Parathyroid adenoma (tissue), 2 donors: ENCODE measurements around the gene NFATC3.

Experiments
- H2AFZ ChIP-seq: fragments of 300-600 bp; sonication (generic); one replicate; pipeline ENCODE4 v1.7.0; 2017; ENCODE audit warnings: antibody characterized with exemption, mild to moderate bottlenecking
- H3K27ac ChIP-seq: fragments of 300-600 bp; sonication (generic); one replicate; pipeline ENCODE4 v1.7.0; 2017
- H3K27me3 ChIP-seq: fragments of 300-600 bp; sonication (generic); one replicate; pipeline ENCODE4 v1.7.0; 2017; ENCODE audit warnings: low read length; ENCODE audit not compliant: control insufficient read depth, insufficient read depth
- H3K36me3 ChIP-seq: fragments of 300-600 bp; sonication (generic); one replicate; pipeline ENCODE4 v1.7.0; 2017; ENCODE audit warnings: low read length; ENCODE audit not compliant: control insufficient read depth, insufficient read depth
- H3K4me1 ChIP-seq: fragments of 300-600 bp; sonication (generic); one replicate; pipeline ENCODE4 v1.7.0; 2017; ENCODE audit warnings: control low read depth
- H3K4me2 ChIP-seq: fragments of 300-600 bp; sonication (generic); one replicate; pipeline ENCODE4 v1.7.0; 2017; ENCODE audit warnings: low read length
- H3K4me3 ChIP-seq: fragments of 300-600 bp; sonication (generic); one replicate; pipeline ENCODE4 v1.7.0; 2017; ENCODE audit warnings: low read depth, low read length
- H3K79me2 ChIP-seq: fragments of 300-600 bp; sonication (generic); one replicate; pipeline ENCODE4 v1.7.0; 2017; ENCODE audit warnings: control low read depth
- H3K9ac ChIP-seq: fragments of 300-600 bp; sonication (generic); one replicate; pipeline ENCODE4 v1.7.0; 2017; ENCODE audit warnings: mild to moderate bottlenecking
- H3K9me3 ChIP-seq: fragments of 300-600 bp; sonication (generic); one replicate; pipeline ENCODE4 v1.7.0; 2017; ENCODE audit warnings: low read length; ENCODE audit not compliant: control insufficient read depth
- TF ChIP-seq, protein P1 (sequence below): fragments of 300-600 bp; sonication (generic); IDR thresholded peaks from one replicate; pipeline ENCODE4 v1.7.0; 2017; ENCODE audit warnings: antibody characterized with exemption, mild to moderate bottlenecking
- donor health status: primary hyperparathyroidism.

The NFATC3 gene

DNA sequence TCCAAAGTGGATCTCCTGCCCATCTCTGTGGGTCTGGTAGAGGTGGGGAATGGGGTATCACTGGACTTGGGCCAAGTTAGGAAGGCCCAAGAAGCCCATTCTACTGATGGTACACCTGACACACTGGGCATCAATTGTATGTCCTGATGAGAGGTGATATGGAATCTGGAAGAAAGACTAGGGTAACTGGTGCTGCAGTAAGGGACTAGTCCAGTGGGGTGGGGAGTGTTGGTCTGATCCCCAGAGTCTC is 5.9 kb upstream of the NFATC3 start:
- TF ChIP-seq, protein P1, sequence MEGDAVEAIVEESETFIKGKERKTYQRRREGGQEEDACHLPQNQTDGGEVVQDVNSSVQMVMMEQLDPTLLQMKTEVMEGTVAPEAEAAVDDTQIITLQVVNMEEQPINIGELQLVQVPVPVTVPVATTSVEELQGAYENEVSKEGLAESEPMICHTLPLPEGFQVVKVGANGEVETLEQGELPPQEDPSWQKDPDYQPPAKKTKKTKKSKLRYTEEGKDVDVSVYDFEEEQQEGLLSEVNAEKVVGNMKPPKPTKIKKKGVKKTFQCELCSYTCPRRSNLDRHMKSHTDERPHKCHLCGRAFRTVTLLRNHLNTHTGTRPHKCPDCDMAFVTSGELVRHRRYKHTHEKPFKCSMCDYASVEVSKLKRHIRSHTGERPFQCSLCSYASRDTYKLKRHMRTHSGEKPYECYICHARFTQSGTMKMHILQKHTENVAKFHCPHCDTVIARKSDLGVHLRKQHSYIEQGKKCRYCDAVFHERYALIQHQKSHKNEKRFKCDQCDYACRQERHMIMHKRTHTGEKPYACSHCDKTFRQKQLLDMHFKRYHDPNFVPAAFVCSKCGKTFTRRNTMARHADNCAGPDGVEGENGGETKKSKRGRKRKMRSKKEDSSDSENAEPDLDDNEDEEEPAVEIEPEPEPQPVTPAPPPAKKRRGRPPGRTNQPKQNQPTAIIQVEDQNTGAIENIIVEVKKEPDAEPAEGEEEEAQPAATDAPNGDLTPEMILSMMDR, result no peak
- Histone ChIP-seq H2AFZ (peak overlapping the region; percentile 72), H3K9me3 (no peaks in the 10 kb centered on the region), H3K4me3 (no peak overlapping the region), H3K36me3 (no peaks in the 10 kb centered on the region), H3K4me2 (no peak overlapping the region), H3K27me3 (no peaks in the 10 kb centered on the region), H3K4me1 (peaks cover 76% of the 10 kb centered on the region), H3K79me2 (no peaks in the 10 kb centered on the region), H3K9ac (no peak overlapping the region), H3K27ac (peak overlapping the region; percentile 97)

GRCh38 chr16:68079626-68080344 is 5.4 kb upstream of the NFATC3 start:
- peak overlapping the region; percentile 72 for H2AFZ ChIP-seq
- peaks cover 75% of the 10 kb centered on the region for H3K4me1 ChIP-seq
- no peak overlapping the region for H3K9ac ChIP-seq

DNA sequence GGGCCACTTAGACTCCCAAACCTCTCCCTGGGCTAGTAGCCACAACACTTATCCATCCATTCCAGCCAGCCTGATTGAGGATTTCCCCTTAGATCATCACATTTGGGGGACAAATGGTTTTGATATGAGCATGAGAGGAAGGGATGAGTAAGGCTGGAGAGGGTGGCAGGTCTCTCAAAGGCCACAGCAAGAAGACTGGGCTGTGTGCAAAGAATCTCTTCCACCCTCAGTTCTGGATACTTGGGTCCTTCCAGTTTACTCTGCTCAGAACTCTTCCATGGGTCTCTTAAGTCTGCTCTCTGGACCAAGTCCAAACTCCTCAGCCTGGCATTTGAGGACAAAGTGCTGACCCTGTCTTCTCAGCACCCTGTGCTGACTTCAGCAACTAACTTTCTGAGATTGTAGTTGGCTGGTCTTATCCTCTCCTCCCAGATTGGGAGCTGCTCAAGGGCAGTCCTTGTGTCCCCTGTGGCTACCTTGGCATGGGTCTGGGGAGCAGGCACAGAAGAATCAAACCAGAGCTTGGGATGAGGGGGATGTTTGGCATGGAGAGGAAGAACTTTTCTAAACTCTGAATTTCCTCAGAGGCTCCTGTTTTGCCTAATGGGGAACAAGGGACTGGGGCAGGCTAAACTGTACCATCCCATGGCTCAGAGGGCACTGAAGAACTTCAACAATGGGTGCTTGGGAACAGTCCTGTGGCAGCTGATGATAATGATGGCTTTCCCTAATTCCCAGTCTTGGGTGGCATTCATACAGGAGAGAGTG is 3.1 kb upstream of the NFATC3 start:
- TF ChIP-seq, protein P1, result no peak
- H3K79me2 ChIP-seq, result no peaks in the 10 kb centered on the region
- no peaks in the 10 kb centered on the region for H3K27me3 ChIP-seq
- no peaks in the 10 kb centered on the region for H3K36me3 ChIP-seq
- H3K9ac ChIP-seq, result no peak overlapping the region
- peaks cover 64% of the 10 kb centered on the region for H3K4me1 ChIP-seq
- no peaks in the 10 kb centered on the region for H3K9me3 ChIP-seq
- H3K4me3 ChIP-seq, result no peak overlapping the region
- H3K27ac ChIP-seq, result peak overlapping the region; percentile 97
- H2AFZ ChIP-seq, result peak overlapping the region; percentile 10
- peak overlapping the region; percentile 52 for H3K4me2 ChIP-seq

More at GRCh38 chr16:68079626-68080344, 5.4 kb upstream of the NFATC3 start:
- Histone ChIP-seq H3K79me2 (no peaks in the 10 kb centered on the region), H3K27ac (peak overlapping the region; percentile 97), H3K27me3 (no peaks in the 10 kb centered on the region), H3K4me3 (peak overlapping the region; percentile 7), H3K36me3 (no peaks in the 10 kb centered on the region), H3K9me3 (no peaks in the 10 kb centered on the region), H3K4me2 (peak overlapping the region; percentile 13)
- TF ChIP-seq, protein P1, result no peak

DNA sequence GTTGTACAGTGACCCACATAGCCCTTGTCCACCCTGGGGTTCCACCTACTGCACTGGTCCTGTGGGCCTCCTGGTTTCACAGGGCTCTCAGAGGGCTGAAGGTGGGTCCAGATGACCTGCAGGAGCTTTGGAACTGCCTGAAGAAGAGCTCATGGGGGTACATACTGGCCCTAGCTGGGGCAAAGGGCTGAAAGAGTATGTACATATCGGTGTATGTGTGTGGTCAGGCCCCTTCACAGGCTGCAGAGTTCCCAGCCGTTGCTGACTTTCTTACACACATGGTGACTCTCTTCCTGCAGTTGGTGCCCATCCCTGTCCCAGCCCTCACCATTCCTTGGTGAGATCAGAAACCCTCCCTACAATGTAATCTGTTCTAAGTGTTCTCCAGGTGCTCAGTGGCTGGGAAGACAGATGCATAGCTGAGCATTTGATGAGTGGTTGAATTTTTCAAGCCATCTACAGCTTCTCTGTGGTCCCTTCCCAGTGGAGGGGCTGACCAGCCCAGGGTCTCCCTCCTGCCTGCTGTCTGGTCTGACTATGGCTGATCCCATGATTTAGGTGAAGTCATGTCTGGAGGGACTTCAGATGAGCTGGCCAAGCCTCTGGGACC is 2.4 kb upstream of the NFATC3 start:
- no peaks in the 10 kb centered on the region for H3K27me3 ChIP-seq
- peak overlapping the region; percentile 97 for H3K27ac ChIP-seq
- no peak overlapping the region for H3K4me2 ChIP-seq
- no peak overlapping the region for H3K4me3 ChIP-seq
- TF ChIP-seq, protein P1, result no peak
- H3K4me1 ChIP-seq, result peaks cover 64% of the 10 kb centered on the region
- H3K36me3 ChIP-seq, result no peaks in the 10 kb centered on the region
- no peak overlapping the region for H3K9ac ChIP-seq
- H2AFZ ChIP-seq, result no peak overlapping the region
- H3K79me2 ChIP-seq, result peaks cover under 1% of the 10 kb centered on the region
- H3K9me3 ChIP-seq, result no peaks in the 10 kb centered on the region
